GM21786 (cell line): ENCODE results near the gene PLP2.

Source experiments
- ATAC-seq: cut with Tn5 transposase; IDR thresholded peaks from one replicate; pipeline ENCODE4 v1.9.1; 2021; ENCODE audit not compliant: unreplicated experiment

PLP2 gene

GRCh38 chrX:49208399-49208798 is 36.7 kb downstream of the PLP2 start:
- ATAC-seq, result no peak

- no peak for ATAC-seq
These were observed 37.9 kb downstream of the PLP2 start for GRCh38 chrX:49209434-49210251.

- ATAC-seq, result no peak
These were observed 38.7 kb downstream of the PLP2 start for GRCh38 chrX:49210406-49210805.

- no peak for ATAC-seq
These were observed 39.4 kb downstream of the PLP2 start for GRCh38 chrX:49211074-49211473.

GRCh38 chrX:49212209-49212608 is 40.5 kb downstream of the PLP2 start:
- no peak for ATAC-seq

- no peak for ATAC-seq
These were observed 41.2 kb downstream of the PLP2 start for GRCh38 chrX:49212861-49213260.

- no peak for ATAC-seq
These were observed 42.7 kb downstream of the PLP2 start for GRCh38 chrX:49214416-49214815.

GRCh38 chrX:49214996-49215526 is 43.4 kb downstream of the PLP2 start:
- no peak for ATAC-seq

- no peak for ATAC-seq
These were observed 48.4 kb downstream of the PLP2 start for GRCh38 chrX:49220100-49220499.

- no peak for ATAC-seq
These were observed 50.2 kb downstream of the PLP2 start for GRCh38 chrX:49221868-49222267.
